K562 (cell line): Measurements from ENCODE around the gene SH3BGRL2. TPM values are rescaled to one million over a fixed set of nuclear protein-coding genes. Genes with fewer than 3 reads are reported as not detected.

Experiments
- ATAC-seq: fragments of 200-7000 bp; cut with Tn5 transposase; 3 replicates; pipeline ENCODE4 v1.9.1; 2020; ENCODE audit warnings: moderate library complexity
- BruUV-seq: library from RNA; stranded (reverse); fragments of 400-500 nt; replicated peaks from 2 replicates; lab custom pipeline; 2021; lab: Mats Ljungman, UMichigan
- CTCF ChIA-PET: fragments of 300-600 bp; formaldehyde crosslinking; extraction: SDS; loops from one replicate; lab custom pipeline; 2021; ENCODE audit warnings: low intra/inter-chr PET ratio; lab: Yijun Ruan, JAX
- POLR2A ChIA-PET: fragments of 300-600, 350-650 bp; sonication (Branson Sonifier 250); formaldehyde crosslinking; extraction: SDS; loops from one replicate; lab custom pipeline; 2021; ENCODE audit warnings: antibody characterized with exemption, inconsistent platforms; lab: Yijun Ruan, JAX
- DNase-seq, 4 experiments: peaks; one replicate each; pipeline versions ENCODE4 v3.0.0 to v3.0.0-alpha.2; 2011 to 2018; ENCODE audit warnings: low spot score in 3 of 4, mixed read lengths in 3 of 4; ENCODE audit errors: extremely low read depth in 1 of 4
- FAIRE-seq: peaks from 2 replicates; lab custom pipeline; 2011; peaks lifted over from hg19 to GRCh38; lab: Jason Lieb, UNC
- H2AFZ ChIP-seq: 2 replicates; pipeline ENCODE4 v1.6.0; 2011; ENCODE audit warnings: low read depth, low read length, control low read depth, inconsistent platforms
- H3K27ac ChIP-seq: fragments of 200-600 bp; 3 replicates; pipeline ENCODE4 v1.8.0; 2011; ENCODE audit warnings: low read depth, mild to moderate bottlenecking, control low read depth, inconsistent platforms, low read length, moderate library complexity, mixed read lengths; ENCODE audit errors: extremely low read depth
- H3K27me3 ChIP-seq, 2 experiments: fragments of 300-600 bp in 1 of 2; 2 replicates in 1 of 2; 3 replicates in 1 of 2; pipeline versions ENCODE4 v1.6.0 to v1.8.0; 2011; ENCODE audit warnings: inconsistent platforms in 2 of 2, low read length in 2 of 2, mild to moderate bottlenecking in 1 of 2, mixed read lengths in 1 of 2, moderate library complexity in 1 of 2; ENCODE audit not compliant: control insufficient read depth in 2 of 2, insufficient read depth in 2 of 2
- H3K36me3 ChIP-seq: fragments of 300-600 bp; 3 replicates; pipeline ENCODE4 v1.8.0; 2011; ENCODE audit warnings: mild to moderate bottlenecking, low read length, inconsistent platforms; ENCODE audit not compliant: control insufficient read depth, insufficient read depth
- H3K4me1 ChIP-seq, 2 experiments: fragments of 200-600 bp in 1 of 2; replicated peaks in 1 of 2; 2 replicates in 1 of 2; 3 replicates in 1 of 2; pipeline versions ENCODE4 v1.5.1 to v1.8.0; 2011; ENCODE audit warnings: inconsistent platforms in 2 of 2, low read length in 2 of 2, mild to moderate bottlenecking in 1 of 2, mixed read lengths in 1 of 2, moderate library complexity in 1 of 2; ENCODE audit not compliant: control insufficient read depth in 2 of 2, insufficient read depth in 2 of 2
- H3K4me2 ChIP-seq: 2 replicates; pipeline ENCODE4 v1.6.1; 2011; ENCODE audit warnings: low read length, control low read depth, inconsistent platforms, mixed read lengths; ENCODE audit not compliant: insufficient read depth
- H3K4me3 ChIP-seq: fragments of 200-600 bp; sonication (generic), shearing (Covaris generic); 2 replicates; pipeline ENCODE4 v1.5.1; 2016; ENCODE audit warnings: control low read depth, inconsistent platforms
- H3K79me2 ChIP-seq: fragments of 200-600 bp; 3 replicates; pipeline ENCODE4 v1.8.0; 2011; ENCODE audit warnings: low read length, inconsistent platforms; ENCODE audit not compliant: control insufficient read depth, insufficient read depth
- H3K9ac ChIP-seq, 2 experiments: 2 replicates each; pipeline versions ENCODE4 v1.6.0 to v1.6.1; 2011; ENCODE audit warnings: low read depth in 2 of 2, low read length in 2 of 2, control low read depth in 1 of 2, inconsistent platforms in 1 of 2, mild to moderate bottlenecking in 1 of 2, mixed read lengths in 1 of 2; ENCODE audit not compliant: insufficient read depth in 1 of 2
- H3K9me1 ChIP-seq: one replicate; pipeline ENCODE4 v1.6.0; 2011; ENCODE audit warnings: inconsistent platforms, mild to moderate bottlenecking, low read length, moderate library complexity; ENCODE audit not compliant: control insufficient read depth, insufficient read depth
- H3K9me3 ChIP-seq: replicated peaks from 2 replicates; pipeline ENCODE4 v1.5.1; 2011; ENCODE audit warnings: low read depth, low read length, inconsistent platforms; ENCODE audit not compliant: control insufficient read depth, insufficient read depth
- H4K20me1 ChIP-seq: replicated peaks from 2 replicates; pipeline ENCODE4 v1.6.1; 2011; ENCODE audit warnings: low read length, inconsistent platforms, mixed read lengths; ENCODE audit not compliant: control insufficient read depth, insufficient read depth
- WGBS: fragments of 100-300 bp; shearing (Covaris generic); methylation state at CpG from one replicate; pipeline ENCODE4 v1.1.6; 2016; ENCODE audit warnings: low coverage, mixed read lengths; ENCODE audit not compliant: insufficient coverage; ENCODE audit errors: missing lambda C conversion rate; 5-methylcytosine and 5-hydroxymethylcytosine counted together
- in situ Hi-C: fragments of 300-500 bp; cut with MboI; formaldehyde crosslinking; loops from 4 replicates; pipeline ENCODE4 v1.15.0; 2018; ENCODE audit warnings: inconsistent platforms, mixed read lengths
- intact Hi-C: fragments of 100-400 bp; cut with micrococcal nuclease; formaldehyde crosslinking; loops from 2 replicates; pipeline ENCODE4 v1.14.2; 2022
- polyA plus RNA-seq, 8 experiments: library from polyadenylated mRNA; depleted of rRNA in 4 of 8; stranded (reverse) in 5 of 8; unstranded in 3 of 8; fragments of >200 nt; fragmentation: Nextera tagmentation in 2 of 8; fragmentation: Illumina TruSeq in 1 of 8; extraction: Ambion mirVana in 2 of 8; extraction: Trizol in 1 of 8; gene quantifications; 2 replicates each; pipeline versions ENCODE4 v1.2.1 to v1.2.3, GENCODE V29; 2011 to 2014; ENCODE audit warnings: inconsistent platforms in 1 of 8, missing spikeins in 1 of 8
- total RNA-seq, 7 experiments: library from RNA; depleted of rRNA in 6 of 7; stranded (reverse); fragments of >200 nt in 6 of 7; fragmentation: Illumina TruSeq in 2 of 7; extraction: Trizol in 2 of 7; gene quantifications; 2 replicates each; pipeline versions ENCODE4 v1.2.1 to v1.2.3, GENCODE V29; 2011 to 2021; ENCODE audit warnings: low replicate concordance in 1 of 7
- TF ChIP-seq, protein P1 (sequence below): fragments of 450-650 bp; IDR thresholded peaks from 2 replicates; pipeline ENCODE4 v1.6.1; 2017; ENCODE audit warnings: antibody characterized with exemption, mild to moderate bottlenecking
- TF ChIP-seq, protein P2 (sequence below): fragments of 450-650 bp; IDR thresholded peaks from 2 replicates; pipeline ENCODE4 v1.6.1; 2016; ENCODE audit warnings: mild to moderate bottlenecking, moderate library complexity

Gene SH3BGRL2
- total and polyA plus RNA-seq, 9 of the 15 experiments (the other 6 are each of a cell fraction or from before 2014, with no cell fraction given), result 4.4 to 12.1 (median 7.3) TPM

GRCh38 chr6:79605061-79605460 lies 26.1 kb upstream of the SH3BGRL2 start:
- ATAC-seq (peak; percentile 66), DNase-seq (peak; percentile 29 to 57 (median 42)), FAIRE-seq (no peak)
- BruUV-seq, result no TSS peak
- H3K4me2 ChIP-seq, result peak overlapping the region; percentile 67
- H3K27ac ChIP-seq, result peak overlapping the region; percentile 56
- WGBS, result 28% methylated on average over 3 of the region's 3 CpGs
- no peaks in the 10 kb centered on the region for H3K9me1 ChIP-seq
- no peaks in the 10 kb centered on the region for H3K36me3 ChIP-seq
- ChIA-PET CTCF (no interaction called here), POLR2A (interaction anchor here (1.1 to 1.7 kb wide), 3 partner anchors 8 to 28 kb away, joined by 3 to 4 read pairs (median 4); no protein-coding TSS in a partner anchor)
- H3K27me3 ChIP-seq, result no peaks in the 10 kb centered on the region
- H2AFZ ChIP-seq, result peak overlapping the region; percentile 71
- H3K4me3 ChIP-seq, result no peak overlapping the region
- H4K20me1 ChIP-seq, result no peaks in the 10 kb centered on the region
- no peaks in the 10 kb centered on the region for H3K9me3 ChIP-seq
- peaks cover 5 to 47% of the 10 kb centered on the region in 2 experiments for H3K4me1 ChIP-seq
- intact Hi-C loops, result loop anchor here (2.0 kb wide), 1 partner anchor 70 kb away; no protein-coding TSS in a partner anchor
- in situ Hi-C loops, result no loop called here
- H3K79me2 ChIP-seq, result no peaks in the 10 kb centered on the region
- H3K9ac ChIP-seq, result no peak overlapping the region; a peak in 1 of 4 replicates
- TF ChIP-seq, protein P1, sequence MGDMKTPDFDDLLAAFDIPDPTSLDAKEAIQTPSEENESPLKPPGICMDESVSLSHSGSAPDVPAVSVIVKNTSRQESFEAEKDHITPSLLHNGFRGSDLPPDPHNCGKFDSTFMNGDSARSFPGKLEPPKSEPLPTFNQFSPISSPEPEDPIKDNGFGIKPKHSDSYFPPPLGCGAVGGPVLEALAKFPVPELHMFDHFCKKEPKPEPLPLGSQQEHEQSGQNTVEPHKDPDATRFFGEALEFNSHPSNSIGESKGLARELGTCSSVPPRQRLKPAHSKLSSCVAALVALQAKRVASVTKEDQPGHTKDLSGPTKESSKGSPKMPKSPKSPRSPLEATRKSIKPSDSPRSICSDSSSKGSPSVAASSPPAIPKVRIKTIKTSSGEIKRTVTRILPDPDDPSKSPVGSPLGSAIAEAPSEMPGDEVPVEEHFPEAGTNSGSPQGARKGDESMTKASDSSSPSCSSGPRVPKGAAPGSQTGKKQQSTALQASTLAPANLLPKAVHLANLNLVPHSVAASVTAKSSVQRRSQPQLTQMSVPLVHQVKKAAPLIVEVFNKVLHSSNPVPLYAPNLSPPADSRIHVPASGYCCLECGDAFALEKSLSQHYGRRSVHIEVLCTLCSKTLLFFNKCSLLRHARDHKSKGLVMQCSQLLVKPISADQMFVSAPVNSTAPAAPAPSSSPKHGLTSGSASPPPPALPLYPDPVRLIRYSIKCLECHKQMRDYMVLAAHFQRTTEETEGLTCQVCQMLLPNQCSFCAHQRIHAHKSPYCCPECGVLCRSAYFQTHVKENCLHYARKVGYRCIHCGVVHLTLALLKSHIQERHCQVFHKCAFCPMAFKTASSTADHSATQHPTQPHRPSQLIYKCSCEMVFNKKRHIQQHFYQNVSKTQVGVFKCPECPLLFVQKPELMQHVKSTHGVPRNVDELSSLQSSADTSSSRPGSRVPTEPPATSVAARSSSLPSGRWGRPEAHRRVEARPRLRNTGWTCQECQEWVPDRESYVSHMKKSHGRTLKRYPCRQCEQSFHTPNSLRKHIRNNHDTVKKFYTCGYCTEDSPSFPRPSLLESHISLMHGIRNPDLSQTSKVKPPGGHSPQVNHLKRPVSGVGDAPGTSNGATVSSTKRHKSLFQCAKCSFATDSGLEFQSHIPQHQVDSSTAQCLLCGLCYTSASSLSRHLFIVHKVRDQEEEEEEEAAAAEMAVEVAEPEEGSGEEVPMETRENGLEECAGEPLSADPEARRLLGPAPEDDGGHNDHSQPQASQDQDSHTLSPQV, result 0 out of 2 replicates have a peak, but pooled peaks have one; percentile 28
- TF ChIP-seq, protein P2, sequence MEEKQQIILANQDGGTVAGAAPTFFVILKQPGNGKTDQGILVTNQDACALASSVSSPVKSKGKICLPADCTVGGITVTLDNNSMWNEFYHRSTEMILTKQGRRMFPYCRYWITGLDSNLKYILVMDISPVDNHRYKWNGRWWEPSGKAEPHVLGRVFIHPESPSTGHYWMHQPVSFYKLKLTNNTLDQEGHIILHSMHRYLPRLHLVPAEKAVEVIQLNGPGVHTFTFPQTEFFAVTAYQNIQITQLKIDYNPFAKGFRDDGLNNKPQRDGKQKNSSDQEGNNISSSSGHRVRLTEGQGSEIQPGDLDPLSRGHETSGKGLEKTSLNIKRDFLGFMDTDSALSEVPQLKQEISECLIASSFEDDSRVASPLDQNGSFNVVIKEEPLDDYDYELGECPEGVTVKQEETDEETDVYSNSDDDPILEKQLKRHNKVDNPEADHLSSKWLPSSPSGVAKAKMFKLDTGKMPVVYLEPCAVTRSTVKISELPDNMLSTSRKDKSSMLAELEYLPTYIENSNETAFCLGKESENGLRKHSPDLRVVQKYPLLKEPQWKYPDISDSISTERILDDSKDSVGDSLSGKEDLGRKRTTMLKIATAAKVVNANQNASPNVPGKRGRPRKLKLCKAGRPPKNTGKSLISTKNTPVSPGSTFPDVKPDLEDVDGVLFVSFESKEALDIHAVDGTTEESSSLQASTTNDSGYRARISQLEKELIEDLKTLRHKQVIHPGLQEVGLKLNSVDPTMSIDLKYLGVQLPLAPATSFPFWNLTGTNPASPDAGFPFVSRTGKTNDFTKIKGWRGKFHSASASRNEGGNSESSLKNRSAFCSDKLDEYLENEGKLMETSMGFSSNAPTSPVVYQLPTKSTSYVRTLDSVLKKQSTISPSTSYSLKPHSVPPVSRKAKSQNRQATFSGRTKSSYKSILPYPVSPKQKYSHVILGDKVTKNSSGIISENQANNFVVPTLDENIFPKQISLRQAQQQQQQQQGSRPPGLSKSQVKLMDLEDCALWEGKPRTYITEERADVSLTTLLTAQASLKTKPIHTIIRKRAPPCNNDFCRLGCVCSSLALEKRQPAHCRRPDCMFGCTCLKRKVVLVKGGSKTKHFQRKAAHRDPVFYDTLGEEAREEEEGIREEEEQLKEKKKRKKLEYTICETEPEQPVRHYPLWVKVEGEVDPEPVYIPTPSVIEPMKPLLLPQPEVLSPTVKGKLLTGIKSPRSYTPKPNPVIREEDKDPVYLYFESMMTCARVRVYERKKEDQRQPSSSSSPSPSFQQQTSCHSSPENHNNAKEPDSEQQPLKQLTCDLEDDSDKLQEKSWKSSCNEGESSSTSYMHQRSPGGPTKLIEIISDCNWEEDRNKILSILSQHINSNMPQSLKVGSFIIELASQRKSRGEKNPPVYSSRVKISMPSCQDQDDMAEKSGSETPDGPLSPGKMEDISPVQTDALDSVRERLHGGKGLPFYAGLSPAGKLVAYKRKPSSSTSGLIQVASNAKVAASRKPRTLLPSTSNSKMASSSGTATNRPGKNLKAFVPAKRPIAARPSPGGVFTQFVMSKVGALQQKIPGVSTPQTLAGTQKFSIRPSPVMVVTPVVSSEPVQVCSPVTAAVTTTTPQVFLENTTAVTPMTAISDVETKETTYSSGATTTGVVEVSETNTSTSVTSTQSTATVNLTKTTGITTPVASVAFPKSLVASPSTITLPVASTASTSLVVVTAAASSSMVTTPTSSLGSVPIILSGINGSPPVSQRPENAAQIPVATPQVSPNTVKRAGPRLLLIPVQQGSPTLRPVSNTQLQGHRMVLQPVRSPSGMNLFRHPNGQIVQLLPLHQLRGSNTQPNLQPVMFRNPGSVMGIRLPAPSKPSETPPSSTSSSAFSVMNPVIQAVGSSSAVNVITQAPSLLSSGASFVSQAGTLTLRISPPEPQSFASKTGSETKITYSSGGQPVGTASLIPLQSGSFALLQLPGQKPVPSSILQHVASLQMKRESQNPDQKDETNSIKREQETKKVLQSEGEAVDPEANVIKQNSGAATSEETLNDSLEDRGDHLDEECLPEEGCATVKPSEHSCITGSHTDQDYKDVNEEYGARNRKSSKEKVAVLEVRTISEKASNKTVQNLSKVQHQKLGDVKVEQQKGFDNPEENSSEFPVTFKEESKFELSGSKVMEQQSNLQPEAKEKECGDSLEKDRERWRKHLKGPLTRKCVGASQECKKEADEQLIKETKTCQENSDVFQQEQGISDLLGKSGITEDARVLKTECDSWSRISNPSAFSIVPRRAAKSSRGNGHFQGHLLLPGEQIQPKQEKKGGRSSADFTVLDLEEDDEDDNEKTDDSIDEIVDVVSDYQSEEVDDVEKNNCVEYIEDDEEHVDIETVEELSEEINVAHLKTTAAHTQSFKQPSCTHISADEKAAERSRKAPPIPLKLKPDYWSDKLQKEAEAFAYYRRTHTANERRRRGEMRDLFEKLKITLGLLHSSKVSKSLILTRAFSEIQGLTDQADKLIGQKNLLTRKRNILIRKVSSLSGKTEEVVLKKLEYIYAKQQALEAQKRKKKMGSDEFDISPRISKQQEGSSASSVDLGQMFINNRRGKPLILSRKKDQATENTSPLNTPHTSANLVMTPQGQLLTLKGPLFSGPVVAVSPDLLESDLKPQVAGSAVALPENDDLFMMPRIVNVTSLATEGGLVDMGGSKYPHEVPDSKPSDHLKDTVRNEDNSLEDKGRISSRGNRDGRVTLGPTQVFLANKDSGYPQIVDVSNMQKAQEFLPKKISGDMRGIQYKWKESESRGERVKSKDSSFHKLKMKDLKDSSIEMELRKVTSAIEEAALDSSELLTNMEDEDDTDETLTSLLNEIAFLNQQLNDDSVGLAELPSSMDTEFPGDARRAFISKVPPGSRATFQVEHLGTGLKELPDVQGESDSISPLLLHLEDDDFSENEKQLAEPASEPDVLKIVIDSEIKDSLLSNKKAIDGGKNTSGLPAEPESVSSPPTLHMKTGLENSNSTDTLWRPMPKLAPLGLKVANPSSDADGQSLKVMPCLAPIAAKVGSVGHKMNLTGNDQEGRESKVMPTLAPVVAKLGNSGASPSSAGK, result 0 out of 2 replicates have a peak, but pooled peaks have one; percentile 36
